Vagina (tissue), 2 donors: ENCODE results near the gene PACSIN1.

Experiments used
- CTCF ChIP-seq, 3 experiments: fragments of 450-650 bp in 2 of 3; fragments of 200-600 bp in 1 of 3; sonication (generic) in 1 of 3; IDR thresholded peaks; one replicate each; pipeline ENCODE4 v1.5.1; 2017 to 2019; ENCODE audit warnings: antibody characterized with exemption in 3 of 3, mild to moderate bottlenecking in 2 of 3, moderate library complexity in 2 of 3
- POLR2A ChIP-seq, 2 donors: fragments of 450-650 bp; IDR thresholded peaks; one replicate each; pipeline ENCODE4 v1.6.1; 2017; ENCODE audit warnings: antibody characterized with exemption in 2 of 2, mild to moderate bottlenecking in 2 of 2, moderate library complexity in 2 of 2
- POLR2AphosphoS5 ChIP-seq, 2 donors: sonication (generic); formaldehyde crosslinking; IDR thresholded peaks; one replicate each; pipeline ENCODE4 v1.9.0; 2017; ENCODE audit warnings: antibody characterized with exemption in 2 of 2, mild to moderate bottlenecking in 2 of 2, low read depth in 1 of 2; ENCODE audit not compliant: insufficient read depth in 1 of 2

GRCh38 chr6:34514593-34515472 is 49.0 kb downstream of the PACSIN1 start:
- TF ChIP-seq CTCF (IDR thresholded peaks at IDR 0.05) (no peak), POLR2A (IDR thresholded peaks at IDR 0.05) (no peak), POLR2AphosphoS5 (IDR thresholded peaks at IDR 0.05; ENCODE audit: insufficient read depth in 1 of 2, low read depth in 1 of 2) (no peak)
